GM12892 (cell line): ENCODE results near the gene SORCS3.

Experiments
- POLR2AphosphoS5 ChIP-seq: IDR thresholded peaks from 2 replicates; pipeline ENCODE4 v1.6.1; 2011; ENCODE audit warnings: low read depth, low read length, control low read depth
- TAF1 ChIP-seq: IDR thresholded peaks from 2 replicates; pipeline ENCODE4 v1.6.1; 2011; ENCODE audit warnings: low read depth, mild to moderate bottlenecking, control low read depth, low read length, borderline replicate concordance

DNA sequence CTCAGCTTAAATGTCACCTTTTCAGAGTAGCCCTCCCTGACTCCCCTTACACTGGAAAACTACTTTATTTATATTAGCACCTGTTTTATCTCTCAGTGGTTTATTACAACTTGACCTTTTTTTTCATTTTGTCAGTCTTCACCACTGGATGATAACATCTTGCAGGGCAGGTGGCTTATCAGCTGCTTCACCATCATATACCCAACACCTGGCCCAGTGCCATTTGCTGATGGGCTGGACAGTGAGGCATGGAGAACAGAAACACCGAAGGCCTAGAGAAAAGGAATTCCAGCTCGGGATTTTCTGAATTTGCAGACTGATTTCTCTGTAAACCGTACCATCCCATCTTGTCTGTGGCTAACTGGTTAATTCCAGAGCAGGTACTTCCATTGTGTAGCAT lies 48.5 kb downstream of the SORCS3 start:
- TF ChIP-seq POLR2AphosphoS5 (no peak), TAF1 (no peak)
